ENCODE measurements around the gene CTSW.

Gene CTSW

DNA sequence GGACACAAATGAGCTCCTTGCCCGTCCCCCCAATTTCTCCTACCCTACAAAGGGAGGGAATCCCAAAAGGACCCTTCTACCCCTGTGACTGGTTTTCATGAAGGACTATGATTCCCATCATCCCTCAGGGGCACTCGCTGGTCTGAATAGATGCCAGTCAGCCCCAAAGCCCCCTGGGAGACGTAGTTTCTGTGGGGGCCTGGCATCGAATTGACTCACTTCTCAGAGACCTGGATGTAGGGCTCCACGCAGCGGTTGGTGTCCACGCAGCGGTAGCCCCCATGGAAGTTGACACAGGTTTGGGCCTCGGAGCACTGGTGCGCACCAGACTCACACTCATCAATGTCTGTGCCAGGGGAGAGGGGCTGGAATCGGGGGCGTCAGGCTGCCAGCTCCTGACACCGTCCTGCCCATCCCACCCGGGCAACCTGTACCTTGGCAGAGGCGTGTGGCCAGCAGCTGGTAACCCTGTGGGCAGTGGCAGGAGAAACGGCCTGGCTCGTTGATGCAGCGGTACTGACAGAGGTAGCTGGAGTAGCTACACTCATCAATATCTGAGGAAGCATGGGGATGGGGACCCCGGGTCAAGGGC, 11.5 kb upstream of the CTSW start:
- no peak for DNase-seq

DNA sequence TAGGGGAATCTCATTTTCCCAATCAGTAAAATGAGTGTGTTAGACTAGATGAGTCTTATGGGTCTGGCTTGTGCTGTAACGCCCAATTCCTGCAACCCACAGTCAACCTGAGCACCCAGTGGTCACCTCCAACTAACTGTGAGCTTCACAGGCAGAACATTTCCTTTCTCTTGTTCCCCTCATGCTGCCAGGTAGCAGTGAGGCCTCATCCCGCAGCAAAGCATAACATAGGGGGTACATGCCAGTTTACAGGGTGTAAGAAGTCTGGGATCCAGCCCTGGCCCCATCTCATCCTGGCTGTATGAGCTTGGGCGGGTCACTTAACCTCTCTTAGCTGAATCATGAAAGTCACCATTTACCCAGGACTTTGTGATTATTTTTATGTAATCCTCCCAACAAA, 10.7 kb upstream of the CTSW start:
- no peak for DNase-seq

DNA sequence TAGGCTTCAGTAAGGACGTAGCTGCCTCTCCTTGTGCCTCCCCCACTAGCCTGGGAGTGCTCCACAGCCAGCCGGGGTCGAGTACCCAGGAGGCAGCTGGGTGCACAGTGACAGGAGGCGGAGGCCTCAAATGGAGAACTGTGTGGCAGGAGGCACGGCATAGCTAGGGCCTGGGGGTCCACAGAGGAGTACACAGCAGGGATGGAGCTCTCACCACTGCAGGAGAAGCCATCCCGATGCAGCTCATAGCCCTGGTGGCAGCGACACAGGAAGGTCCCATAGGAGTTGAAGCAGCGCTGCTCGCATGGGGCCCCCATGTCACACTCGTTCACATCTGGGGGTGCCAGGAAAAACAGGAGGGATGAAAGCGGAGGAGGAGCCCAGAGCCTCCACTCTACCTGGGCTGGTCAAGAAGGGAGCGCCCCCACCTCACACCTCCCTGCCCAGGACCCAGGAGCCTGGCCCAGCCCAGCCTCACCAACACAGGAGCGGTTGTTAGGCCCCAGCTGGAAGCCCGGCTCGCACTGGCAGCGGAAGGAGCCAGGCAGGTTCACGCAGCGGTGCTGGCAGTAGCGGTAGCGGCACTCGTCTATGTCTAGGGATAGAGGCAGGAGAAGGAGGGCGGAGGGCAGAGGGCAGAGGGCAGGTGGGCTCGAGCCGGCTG, 9.9 kb upstream of the CTSW start:
- no peak for DNase-seq

DNA sequence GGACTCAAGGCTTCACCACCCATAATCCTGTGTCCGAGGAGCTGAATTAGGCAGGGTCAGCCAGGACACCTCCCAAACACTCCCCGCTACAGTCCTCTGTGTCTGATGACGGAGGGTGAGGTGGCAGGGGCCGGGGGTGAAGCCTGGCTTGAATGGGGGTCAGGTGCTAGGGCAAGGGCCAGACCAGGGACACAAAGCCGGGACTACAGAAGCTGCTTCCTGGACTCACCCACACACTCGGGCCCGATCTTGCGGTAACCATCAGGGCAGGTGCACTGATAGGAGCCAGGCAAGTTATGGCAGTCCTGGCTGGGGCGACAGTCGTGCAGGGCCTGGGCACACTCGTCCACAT, 9.4 kb upstream of the CTSW start:
- no peak for DNase-seq

GRCh38 chr11:65870706-65871681, 8.6 kb upstream of the CTSW start:
- peak; percentile 57 for DNase-seq

DNA sequence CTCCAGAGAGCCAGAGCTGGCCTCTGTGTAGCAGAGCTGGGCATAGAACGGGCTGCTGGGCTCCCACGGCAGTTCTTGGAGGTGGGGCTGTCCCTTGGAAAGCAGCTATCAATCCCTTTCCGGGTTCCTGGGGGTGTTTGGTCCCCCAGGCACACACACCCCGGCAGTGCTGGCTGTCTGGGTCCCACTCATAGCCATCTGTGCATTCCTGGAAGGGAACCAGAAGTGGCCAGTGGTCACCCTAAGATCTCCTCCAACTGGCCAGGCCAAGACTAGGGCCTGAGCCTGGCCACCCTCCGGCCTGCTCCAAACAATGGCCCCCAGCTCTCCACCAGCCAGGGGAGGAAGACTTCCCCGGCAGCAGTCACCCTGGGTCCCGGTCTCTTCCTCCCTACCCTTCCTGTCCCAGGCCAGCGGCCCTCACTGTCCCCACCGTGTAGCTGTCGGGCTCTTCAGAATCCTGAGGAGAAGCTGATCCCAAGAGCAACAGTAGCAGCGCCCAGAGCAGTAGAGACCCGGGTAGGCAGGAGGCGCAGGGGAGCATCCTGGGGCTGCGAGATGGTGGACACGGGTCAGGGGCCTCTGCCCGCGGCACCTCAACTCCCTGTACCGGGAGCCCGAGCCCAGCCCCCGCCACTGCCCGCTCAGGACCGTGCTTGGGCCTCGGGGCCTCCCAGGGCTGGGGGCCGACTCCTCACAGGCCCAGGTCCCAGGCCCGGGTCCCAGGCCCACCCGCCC, 7.7 kb upstream of the CTSW start:
- DNase-seq: no peak

DNA sequence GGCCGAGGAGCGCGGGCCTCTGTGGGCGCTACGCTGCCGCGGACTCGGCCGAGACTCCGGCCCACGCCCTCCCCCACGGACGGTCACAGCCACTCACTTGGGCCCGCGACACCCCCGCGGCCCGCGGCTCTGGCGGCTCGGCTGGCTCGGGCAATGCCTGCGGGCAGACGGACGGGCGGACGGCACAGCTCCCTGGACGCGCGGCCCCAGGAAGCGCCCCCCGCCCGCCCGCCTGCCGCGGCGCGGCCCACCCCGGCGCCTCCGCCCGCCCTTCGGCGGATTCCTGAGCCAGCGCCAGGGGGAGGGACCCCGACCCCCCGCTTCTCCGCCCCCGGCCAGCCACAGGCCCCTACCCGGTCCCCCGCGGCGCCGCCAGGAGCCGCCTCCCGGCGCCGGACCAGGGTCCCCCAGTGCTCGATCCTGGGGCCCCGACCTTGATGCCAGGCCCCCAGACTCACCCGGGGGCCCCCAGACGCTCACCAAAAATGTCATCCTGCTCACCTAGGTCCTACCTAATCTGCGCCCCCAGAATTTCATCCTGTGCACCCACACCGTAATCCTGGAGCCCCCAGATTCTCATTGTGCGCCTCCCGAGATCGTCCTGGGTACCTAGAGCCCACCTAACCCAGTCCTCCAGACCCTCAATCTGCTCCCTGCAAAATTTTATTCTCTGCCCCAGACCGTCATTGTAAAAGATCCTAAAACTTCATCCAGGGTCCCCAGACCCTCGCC, 6.9 kb upstream of the CTSW start, which contains the start of gene EFEMP2:
TSS of gene EFEMP2 (minus strand) at position 215 of the 732 bp plus-strand sequence. CDS start 446 bp downstream, outside the sequence.
- no peak for DNase-seq

GRCh38 chr11:65873318-65874156, 6.1 kb upstream of the CTSW start:
- DNase-seq: peak; percentile 75

DNA sequence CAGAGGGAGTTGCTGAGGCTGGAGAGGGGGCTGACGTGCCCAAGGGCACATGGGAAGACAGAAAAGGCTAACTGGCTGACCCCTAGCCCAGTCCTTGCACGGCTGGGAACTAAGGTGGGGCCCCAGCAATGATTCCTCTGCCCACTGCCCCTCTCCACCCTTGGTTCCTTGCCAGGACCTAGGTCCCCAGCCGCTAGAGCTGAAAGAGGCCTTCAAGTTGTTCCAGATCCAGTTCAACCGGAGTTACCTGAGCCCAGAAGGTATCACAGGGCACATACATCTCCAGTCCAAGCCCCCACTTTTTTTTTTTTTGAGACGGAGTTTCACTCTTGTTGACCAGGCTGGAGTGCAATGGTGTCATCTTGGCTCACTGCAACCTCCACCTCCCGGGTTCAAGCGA, 390 bp downstream of the CTSW start:
- DNase-seq: no peak

DNA sequence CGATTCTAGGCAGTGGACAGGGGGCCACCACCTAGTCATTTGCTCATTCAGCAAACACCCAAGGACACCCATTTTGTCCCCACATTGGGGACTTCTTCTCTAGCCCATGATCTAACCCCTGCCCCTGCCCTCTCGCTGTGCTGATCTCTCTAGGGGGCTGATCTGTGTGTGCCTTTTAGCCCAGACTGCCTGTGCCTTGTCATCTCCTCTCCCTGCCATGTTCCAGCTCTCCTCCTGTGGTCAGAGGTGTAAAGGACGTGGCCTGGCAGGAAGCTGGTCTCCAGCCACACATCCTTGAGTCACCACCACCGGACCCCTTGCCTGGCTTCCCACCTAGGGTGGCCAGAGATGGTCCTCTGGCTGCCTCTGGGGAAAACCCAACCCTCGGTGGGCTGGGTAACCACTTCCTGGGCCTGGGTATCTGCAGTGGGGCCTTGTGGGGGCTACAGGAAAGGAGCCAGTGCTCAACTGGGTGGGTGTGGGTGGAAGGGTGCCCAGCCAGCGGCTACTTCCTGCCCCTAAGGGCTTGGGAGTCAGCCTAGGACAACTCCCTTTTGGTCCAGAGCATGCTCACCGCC, 1.3 kb downstream of the CTSW start:
- no peak for DNase-seq

- no peak for DNase-seq
Measured at GRCh38 chr11:65882120-65883057, 2.8 kb downstream of the CTSW start.

DNA sequence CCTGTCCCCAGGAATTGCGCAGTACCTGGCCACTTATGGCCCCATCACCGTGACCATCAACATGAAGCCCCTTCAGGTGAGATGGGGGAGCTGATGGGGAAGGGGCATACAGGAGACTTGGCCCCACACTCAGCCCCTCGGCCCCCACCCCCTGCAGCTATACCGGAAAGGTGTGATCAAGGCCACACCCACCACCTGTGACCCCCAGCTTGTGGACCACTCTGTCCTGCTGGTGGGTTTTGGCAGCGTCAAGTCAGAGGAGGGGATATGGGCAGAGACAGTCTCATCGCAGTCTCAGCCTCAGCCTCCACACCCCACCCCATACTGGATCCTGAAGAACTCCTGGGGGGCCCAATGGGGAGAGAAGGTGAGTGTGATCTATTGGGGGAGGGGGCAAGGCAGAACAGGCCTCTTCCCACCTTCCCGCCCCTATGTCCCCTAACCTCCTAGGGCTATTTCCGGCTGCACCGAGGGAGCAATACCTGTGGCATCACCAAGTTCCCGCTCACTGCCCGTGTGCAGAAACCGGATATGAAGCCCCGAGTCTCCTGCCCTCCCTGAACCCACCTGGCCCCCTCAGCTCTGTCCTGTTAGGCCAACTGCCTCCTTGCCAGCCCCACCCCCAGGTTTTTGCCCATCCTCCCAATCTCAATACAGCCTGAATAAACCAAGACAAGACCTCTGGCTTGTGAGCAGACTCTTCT, 3.6 kb downstream of the CTSW start:
- DNase-seq: no peak

- DNase-seq: no peak
Measured at GRCh38 chr11:65883786-65884715, 4.4 kb downstream of the CTSW start.

- peak; percentile 70 for DNase-seq
Measured at GRCh38 chr11:65884716-65885092, 5.1 kb downstream of the CTSW start.

- DNase-seq: no peak
Measured at GRCh38 chr11:65885231-65885630, 5.6 kb downstream of the CTSW start.

- DNase-seq: no peak
Measured at GRCh38 chr11:65885808-65886536, 6.3 kb downstream of the CTSW start.

Data from GDM1 (cell line).